H1 (cell line): Measurements from ENCODE around the gene DRC7. TPM values are rescaled to one million over a fixed set of nuclear protein-coding genes. Genes with fewer than 3 reads are reported as not detected.

Experiments
- CTCF ChIA-PET: fragments of 300-600 bp; sonication (Branson Sonifier 250); formaldehyde crosslinking; loops from one replicate; lab custom pipeline; 2021; ENCODE audit not compliant: partially characterized antibody; lab: Charles Lee
- POLR2A ChIA-PET: fragments of 300-600 bp; sonication (Branson Sonifier 250); formaldehyde crosslinking; loops from one replicate; lab custom pipeline; 2021; ENCODE audit warnings: inconsistent platforms; ENCODE audit not compliant: partially characterized antibody; lab: Charles Lee
- DNase-seq, 2 experiments: peaks; one replicate each; pipeline versions ENCODE4 v3.0.0 to v3.0.0-alpha.2; 2010 to 2022; ENCODE audit warnings: low spot score in 2 of 2, low read depth in 1 of 2, mixed read lengths in 1 of 2
- FAIRE-seq: peaks from 2 replicates; lab custom pipeline; 2011; peaks lifted over from hg19 to GRCh38; lab: Jason Lieb, UNC
- H2AFZ ChIP-seq: 2 replicates; pipeline ENCODE4 v1.8.1; 2012; ENCODE audit warnings: low read length, inconsistent platforms
- H2AK5ac ChIP-seq: 2 replicates; pipeline ENCODE4 v1.6.1; 2013; ENCODE audit warnings: low read depth, low read length
- H2BK120ac ChIP-seq: replicated peaks from 2 replicates; pipeline ENCODE3; 2013; ENCODE audit warnings: low read depth, low read length, inconsistent platforms
- H2BK12ac ChIP-seq: 2 replicates; pipeline ENCODE4 v1.6.1; 2013; ENCODE audit warnings: low read depth, low read length
- H2BK15ac ChIP-seq: 2 replicates; pipeline ENCODE4 v1.6.1; 2013; ENCODE audit warnings: low read length
- H2BK20ac ChIP-seq: 2 replicates; pipeline ENCODE4 v1.6.1; 2013; ENCODE audit warnings: low read length
- H2BK5ac ChIP-seq: 2 replicates; pipeline ENCODE4 v1.6.1; 2013; ENCODE audit warnings: low read depth, low read length
- H3K14ac ChIP-seq: 2 replicates; pipeline ENCODE4 v1.6.1; 2013; ENCODE audit warnings: inconsistent platforms; ENCODE audit not compliant: insufficient read length
- H3K18ac ChIP-seq: 2 replicates; pipeline ENCODE4 v1.6.1; 2013; ENCODE audit warnings: low read length; ENCODE audit errors: extremely low read depth
- H3K23ac ChIP-seq: 2 replicates; pipeline ENCODE4 v1.6.1; 2013; ENCODE audit warnings: inconsistent platforms; ENCODE audit not compliant: insufficient read length
- H3K23me2 ChIP-seq: 2 replicates; pipeline ENCODE4 v1.6.1; 2013; ENCODE audit warnings: low read depth, low read length
- H3K27ac ChIP-seq: 2 replicates; pipeline ENCODE4 v1.6.1; 2011; ENCODE audit warnings: low read depth, low read length, inconsistent platforms
- H3K27me3 ChIP-seq, 4 experiments: replicated peaks in 1 of 4; 1 replicate in 1 of 4; 2 replicates in 3 of 4; pipeline versions ENCODE4 v1.6.1 to v1.8.1; 2011 to 2013; ENCODE audit warnings: low read length in 3 of 4, mild to moderate bottlenecking in 3 of 4, inconsistent platforms in 2 of 4, mixed read lengths in 2 of 4, moderate library complexity in 1 of 4; ENCODE audit not compliant: control insufficient read depth in 3 of 4, insufficient read depth in 3 of 4; ENCODE audit errors: extremely low read depth in 1 of 4
- H3K36me3 ChIP-seq, 4 experiments: 2 replicates each; pipeline versions ENCODE4 v1.6.1 to v1.8.1; 2011 to 2013; ENCODE audit warnings: mild to moderate bottlenecking in 4 of 4, low read length in 3 of 4, moderate library complexity in 2 of 4, control low read depth in 1 of 4, inconsistent platforms in 1 of 4; ENCODE audit not compliant: insufficient read depth in 4 of 4, control insufficient read depth in 2 of 4
- H3K4ac ChIP-seq: replicated peaks from 2 replicates; pipeline ENCODE3; 2013; ENCODE audit warnings: low read length, low read depth, mixed read lengths, inconsistent platforms; ENCODE audit not compliant: insufficient read length
- H3K4me1 ChIP-seq, 4 experiments: replicated peaks in 1 of 4; 1 replicate in 1 of 4; 2 replicates in 3 of 4; pipeline versions ENCODE4 v1.6.1 to v1.8.1; 2011 to 2013; ENCODE audit warnings: low read length in 3 of 4, inconsistent platforms in 2 of 4, mixed read lengths in 1 of 4; ENCODE audit not compliant: insufficient read depth in 4 of 4, control insufficient read depth in 3 of 4
- H3K4me2 ChIP-seq, 2 experiments: 2 replicates each; pipeline versions ENCODE4 v1.6.1 to v1.8.1; 2011 to 2013; ENCODE audit warnings: low read depth in 2 of 2, low read length in 2 of 2, control low read depth in 1 of 2, inconsistent platforms in 1 of 2, mild to moderate bottlenecking in 1 of 2; ENCODE audit not compliant: insufficient read depth in 1 of 2
- H3K4me3 ChIP-seq, 4 experiments: fragments of 200-600, 300-600 bp in 1 of 4; sonication (generic), shearing (Covaris generic), sonication (Bioruptor Twin) in 1 of 4; 2 replicates each; pipeline versions ENCODE4 v1.5.1 to v1.8.1; 2011 to 2016; ENCODE audit warnings: low read length in 4 of 4, low read depth in 3 of 4, control low read depth in 2 of 4, inconsistent platforms in 2 of 4, mild to moderate bottlenecking in 2 of 4, mixed read lengths in 1 of 4, moderate library complexity in 1 of 4; ENCODE audit not compliant: insufficient read depth in 2 of 4; ENCODE audit errors: extremely low read depth in 1 of 4
- H3K56ac ChIP-seq: replicated peaks from 2 replicates; pipeline ENCODE3; 2013; ENCODE audit warnings: low read depth, mild to moderate bottlenecking, mixed read lengths, low read length, inconsistent platforms; ENCODE audit not compliant: insufficient read length
- H3K79me1 ChIP-seq: 2 replicates; pipeline ENCODE4 v1.6.1; 2013; ENCODE audit warnings: low read depth, low read length, control low read depth
- H3K79me2 ChIP-seq, 2 experiments: 2 replicates each; pipeline versions ENCODE4 v1.6.1 to v1.8.1; 2012 to 2013; ENCODE audit warnings: low read length in 2 of 2, mild to moderate bottlenecking in 2 of 2, inconsistent platforms in 1 of 2; ENCODE audit not compliant: insufficient read depth in 2 of 2, control insufficient read depth in 1 of 2
- H3K9ac ChIP-seq, 4 experiments: replicated peaks in 1 of 4; 1 replicate in 1 of 4; 2 replicates in 3 of 4; pipeline versions ENCODE4 v1.6.1 to v1.8.1; 2011 to 2013; ENCODE audit warnings: low read depth in 3 of 4, low read length in 3 of 4, control low read depth in 2 of 4, mild to moderate bottlenecking in 2 of 4, moderate library complexity in 2 of 4, inconsistent platforms in 1 of 4; ENCODE audit errors: extremely low read depth in 1 of 4
- H3K9me3 ChIP-seq, 2 experiments: 2 replicates each; pipeline versions ENCODE4 v1.6.1 to v1.8.1; 2012 to 2013; ENCODE audit warnings: mild to moderate bottlenecking in 2 of 2, moderate library complexity in 2 of 2, control low read depth in 1 of 2, inconsistent platforms in 1 of 2, low read depth in 1 of 2, low read length in 1 of 2, mixed read lengths in 1 of 2; ENCODE audit not compliant: insufficient read depth in 2 of 2
- H4K20me1 ChIP-seq, 2 experiments: replicated peaks in 1 of 2; 2 replicates each; pipeline versions ENCODE3 to v1.8.1; 2011 to 2013; ENCODE audit warnings: inconsistent platforms in 2 of 2, low read length in 2 of 2, mild to moderate bottlenecking in 1 of 2; ENCODE audit not compliant: insufficient read depth in 2 of 2, control insufficient read depth in 1 of 2
- H4K5ac ChIP-seq: 2 replicates; pipeline ENCODE4 v1.6.1; 2013; ENCODE audit warnings: low read length, low read depth, mixed read lengths, inconsistent platforms; ENCODE audit not compliant: insufficient read length
- H4K8ac ChIP-seq: 2 replicates; pipeline ENCODE4 v1.8.0; 2013; ENCODE audit warnings: mild to moderate bottlenecking, moderate library complexity, low read length, inconsistent platforms; ENCODE audit not compliant: insufficient read depth; ENCODE audit errors: extremely low read depth
- H4K91ac ChIP-seq: replicated peaks from 2 replicates; pipeline ENCODE3; 2013; ENCODE audit warnings: low read length, mixed read lengths, inconsistent platforms; ENCODE audit not compliant: insufficient read length
- CHD1 ChIP-seq: IDR thresholded peaks from 2 replicates; pipeline ENCODE4 v1.6.1; 2012; ENCODE audit warnings: low read depth, low read length, improper control_type of control experiment
- CHD2 ChIP-seq: IDR thresholded peaks from 2 replicates; pipeline ENCODE4 v1.6.1; 2012; ENCODE audit warnings: low read length, improper control_type of control experiment
- CTBP2 ChIP-seq: IDR thresholded peaks from 2 replicates; pipeline ENCODE4 v1.7.0; 2011; ENCODE audit warnings: borderline replicate concordance, mild to moderate bottlenecking, moderate library complexity, mixed read lengths, low read length; ENCODE audit not compliant: insufficient read depth, insufficient read length
- EP300 ChIP-seq, 2 experiments: IDR thresholded peaks; 1 replicate in 1 of 2; 2 replicates in 1 of 2; pipeline ENCODE4 v1.6.1; 2011 to 2012; ENCODE audit warnings: low read depth in 2 of 2, low read length in 2 of 2, mild to moderate bottlenecking in 2 of 2, borderline replicate concordance in 1 of 2, inconsistent platforms in 1 of 2, moderate library complexity in 1 of 2
- GTF2F1 ChIP-seq: IDR thresholded peaks from 2 replicates; pipeline ENCODE4 v1.6.1; 2012; ENCODE audit warnings: low read depth, low read length, improper control_type of control experiment, borderline replicate concordance
- HDAC2 ChIP-seq, 2 experiments: fragments of 300-600 bp in 1 of 2; sonication (generic) in 1 of 2; IDR thresholded peaks; 2 replicates each; pipeline ENCODE4 v1.6.1; 2011 to 2012; ENCODE audit warnings: low read depth in 2 of 2, low read length in 2 of 2, mild to moderate bottlenecking in 2 of 2, moderate library complexity in 2 of 2, borderline replicate concordance in 1 of 2, inconsistent platforms in 1 of 2
- HDAC6 ChIP-seq: IDR thresholded peaks from one replicate; pipeline ENCODE4 v1.7.1; 2012; ENCODE audit warnings: low read depth, mild to moderate bottlenecking, inconsistent platforms, low read length, moderate library complexity
- RBBP5 ChIP-seq: IDR thresholded peaks from 2 replicates; pipeline ENCODE4 v1.7.1; 2012; ENCODE audit warnings: low read depth, mild to moderate bottlenecking, inconsistent platforms, low read length, moderate library complexity, borderline replicate concordance
- RXRA ChIP-seq: IDR thresholded peaks from 2 replicates; pipeline ENCODE4 v1.6.1; 2011; ENCODE audit warnings: low read depth, mild to moderate bottlenecking, low read length, moderate library complexity; ENCODE audit not compliant: insufficient read depth
- SIX5 ChIP-seq: IDR thresholded peaks from 2 replicates; pipeline ENCODE4 v1.6.1; 2011; ENCODE audit warnings: mild to moderate bottlenecking, low read depth, low read length
- SP1 ChIP-seq: IDR thresholded peaks from 2 replicates; pipeline ENCODE4 v1.6.1; 2011; ENCODE audit warnings: low read depth, low read length
- SP4 ChIP-seq: IDR thresholded peaks from 2 replicates; pipeline ENCODE4 v1.6.1; 2012; ENCODE audit warnings: low read length, inconsistent platforms
- YY1 ChIP-seq: IDR thresholded peaks from 2 replicates; pipeline ENCODE4 v1.6.1; 2011; ENCODE audit warnings: low read depth, mild to moderate bottlenecking, low read length
- WGBS, 2 experiments: shearing (Covaris generic) in 1 of 2; methylation state at CpG; one replicate each; pipeline versions ENCODE4 v1.1.6 to v1.1.7; 2013 to 2015; ENCODE audit warnings: low lambda C conversion rate in 2 of 2, mixed read lengths in 2 of 2, inconsistent platforms in 1 of 2, low coverage in 1 of 2, missing lambda C conversion rate in 1 of 2; ENCODE audit not compliant: insufficient replicate concordance in 2 of 2, insufficient coverage in 1 of 2, insufficient read length in 1 of 2; ENCODE audit errors: extremely low coverage in 1 of 2, missing lambda C conversion rate in 1 of 2; 5-methylcytosine and 5-hydroxymethylcytosine counted together
- polyA plus RNA-seq, 7 experiments: library from polyadenylated mRNA; depleted of rRNA in 3 of 7; stranded (reverse) in 5 of 7; unstranded in 2 of 7; fragments of >200 nt in 5 of 7; fragments of 200-250 nt in 2 of 7; gene quantifications; 1 replicate in 5 of 7; 2 replicates in 1 of 7; 4 replicates in 1 of 7; pipeline versions ENCODE4 v1.2.1 to v1.2.3, GENCODE V29; 2011 to 2013; ENCODE audit warnings: missing spikeins in 2 of 7, mixed read lengths in 2 of 7
- total RNA-seq: library from RNA; stranded (reverse); fragmentation: NEBNext Ultra II Directional; extraction: Animal tissue kit (Norgen Biotek cat#: 25700); gene quantifications from 2 replicates; pipeline ENCODE4 v1.2.1, GENCODE V29; 2021

DRC7 gene
- total and polyA plus RNA-seq, 2 of the 8 experiments (the other 6 are each of a cell fraction or from before 2014, with no cell fraction given), result 0.14 TPM; not detected in 1

GRCh38 chr16:57703416-57704010 is 8.9 kb downstream of the DRC7 start:
- Histone ChIP-seq H3K18ac (no peak overlapping the region), H3K4me3 (no peak overlapping the region), H2AFZ (no peak overlapping the region), H3K27me3 (no peaks in the 10 kb centered on the region; a peak in 2 of 7 replicates), H4K8ac (no peak overlapping the region), H2BK12ac (no peak overlapping the region), H3K9me3 (no peaks in the 10 kb centered on the region), H2BK120ac (no peak overlapping the region), H3K23me2 (peaks cover 18% of the 10 kb centered on the region; the same call in 1 of the 2 replicates), H3K36me3 (no peaks in the 10 kb centered on the region), H3K4me1 (no peaks in the 10 kb centered on the region), H3K9ac (no peak overlapping the region), H3K27ac (no peak overlapping the region), H3K79me1 (no peaks in the 10 kb centered on the region), H3K79me2 (no peaks in the 10 kb centered on the region), H3K23ac (no peak overlapping the region), H3K4me2 (no peak overlapping the region), H4K5ac (no peak overlapping the region), H3K4ac (no peak overlapping the region), H3K14ac (no peak overlapping the region), H3K56ac (no peak overlapping the region), H4K91ac (no peak overlapping the region), H2AK5ac (no peak overlapping the region), H2BK5ac (no peak overlapping the region), H2BK20ac (no peak overlapping the region), H4K20me1 (peaks cover 0 to 3% of the 10 kb centered on the region in 2 experiments), H2BK15ac (no peak overlapping the region)
- FAIRE-seq, result no peak
- ChIA-PET POLR2A (interaction anchor here (1.8 to 2.2 kb wide), 2 partner anchors 11 to 14 kb away, joined by 6 read pairs; no protein-coding TSS in a partner anchor), CTCF (interaction anchor here (1.2 to 1.5 kb wide), 5 partner anchors 11 to 127 kb away, joined by 3 to 4 read pairs (median 3); no protein-coding TSS in a partner anchor)
- 82% methylated on average over 11 of the region's 11 CpGs; no CpG with 5 or more reads in 1 of the 2 experiments for WGBS, 2 experiments
- no peak for DNase-seq
- TF ChIP-seq CTBP2 (no peak), HDAC6 (no peak), YY1 (no peak), RXRA (no peak), CHD2 (no peak), GTF2F1 (no peak), CHD1 (no peak), SIX5 (no peak), HDAC2 (IDR thresholded peaks at IDR 0.05; ENCODE audit: borderline replicate concordance in 1 of 2, low read depth in 2 of 2, low read length in 2 of 2) (no peak), SP4 (no peak), RBBP5 (no peak), SP1 (no peak), EP300 (IDR thresholded peaks at IDR 0.05; ENCODE audit: borderline replicate concordance in 1 of 2, low read depth in 2 of 2, low read length in 2 of 2) (no peak)
